Heart left ventricle (tissue), 13 donors: ENCODE results near the gene ELFN2.

Experiments
- CTCF ChIP-seq, 12 donors: fragments of 200-600 bp; sonication (generic) in 4 of 12; IDR thresholded peaks; one replicate each; pipeline versions ENCODE4 v1.5.0 to v1.8.0; 2018 to 2022; ENCODE audit warnings: antibody characterized with exemption in 12 of 12, mild to moderate bottlenecking in 5 of 12
- POLR2A ChIP-seq, 2 donors: fragments of 450-650 bp; IDR thresholded peaks; one replicate each; pipeline ENCODE4 v1.6.1; 2017; ENCODE audit warnings: antibody characterized with exemption in 2 of 2, mild to moderate bottlenecking in 2 of 2, moderate library complexity in 2 of 2
- donor health status: ischemic (EF 13 %, LVEDD 7.1; RV severe dilation, severe dysfunction).
- donor health status: DM: no; HTN: yes; CAD: no.
- donor health status: DM: no; HTN: no; CAD: no.
- donor health status: ischemic (EF 25% LVEDD 6.9; RV normal size, moderate dysfunction).
- donor health status: ischemic (EF 25% LVEDD 5.7; RV mildly dilated, moderate dysfunction).
- donor health status: ischemic (EF 35%, LVEDD 5.7; RV mildly dilated, moderate dysfunction).
- donor health status: nonischemic (EF 11% LVEDD 7.7; RV severe dilation, severe dysfunction).
- donor health status: DM: yes; HTN: yes; CAD: no.
- donor health status: PGD.
- donor health status: ischemic (EF 29% LVEDD 5.4; RV normal size, mild dysfunction).
- donor health status: nonischemic (EF 23%, LVEDD 6.1; RV moderate dilation, normal function).

- TF ChIP-seq CTCF (IDR thresholded peaks at IDR 0.05) (no peak), POLR2A (IDR thresholded peaks at IDR 0.05) (no peak)
Measured at GRCh38 chr22:37373451-37373850, 53.8 kb downstream of the ELFN2 start.
